ENCODE data around the gene MBD3L2B. TPM values are rescaled to one million over a fixed set of nuclear protein-coding genes. Genes with fewer than 3 reads are reported as not detected.
"Not testable (repeated sequence)": the region's sequence is repeated elsewhere in the genome, so short reads cannot be mapped to it uniquely, and the experiment has no call there.

MBD3L2B gene
- not detected for total RNA-seq
- polyA plus RNA-seq: not detected

GRCh38 chr19:7021331-7021730, at the start of gene MBD3L2B:
Gene MBD3L2B, minus strand, starts transcription at chr19:7021431. Its CDS starts 34 bp downstream, at chr19:7021397.
- H3K27me3 ChIP-seq; H3K27ac ChIP-seq; H3K36me3 ChIP-seq; H3K4me1 ChIP-seq; H3K4me3 ChIP-seq; intact Hi-C loops (cut with DNase I); DNase-seq; H3K9me3 ChIP-seq: not testable (repeated sequence)
- WGBS, 2 donors: no CpG with 5 or more reads among the region's 6 CpGs

DNA sequence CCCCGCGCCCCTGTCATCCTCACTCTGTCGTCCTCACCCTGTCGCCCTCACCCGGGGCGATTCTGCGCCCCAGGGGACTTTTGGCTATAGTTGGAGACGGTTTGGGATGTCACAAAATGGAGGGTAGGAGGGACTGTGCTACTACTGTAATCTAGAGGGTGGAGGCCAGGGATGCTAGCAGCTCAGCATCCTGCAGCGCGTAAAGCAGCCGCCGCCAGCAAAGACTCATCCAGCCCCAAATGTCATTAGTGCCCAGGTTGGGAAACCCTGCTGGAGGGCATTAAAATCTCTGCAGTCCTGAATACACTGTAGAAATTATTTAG, 48.6 kb upstream of the MBD3L2B start:
- Histone ChIP-seq H3K4me1 (peaks cover 0 to 14% (median 9%) of the 10 kb centered on the region in 4 donors), H3K27ac (peak overlapping the region; percentile 78 to 84 (median 82)), H3K9me3 (no peaks in the 10 kb centered on the region), H3K36me3 (peaks cover 16 to 43% (median 28%) of the 10 kb centered on the region in 4 donors), H3K4me3 (peak overlapping the region; percentile 76 to 97 (median 90)), H3K27me3 (no peaks in the 10 kb centered on the region)
- TF ChIP-seq CTCF (IDR thresholded peaks at IDR 0.05): no peak
- no peak for TF ChIP-seq POLR2A (IDR thresholded peaks at IDR 0.05)
- TF ChIP-seq EP300 (IDR thresholded peaks at IDR 0.05): no peak
- TF ChIP-seq POLR2AphosphoS5 (IDR thresholded peaks at IDR 0.05): no peak
- no peak for DNase-seq
- intact Hi-C loops (cut with DNase I): loop anchor here (2.0 to 10.0 kb wide), 3 partner anchors 25 to 695 kb away; partner anchors contain the start of genes ALKBH7, GPR108, PSPN and TRIP10
- WGBS, 2 donors: 0 to 1% methylated on average over 12 of the region's 12 CpGs

DNA sequence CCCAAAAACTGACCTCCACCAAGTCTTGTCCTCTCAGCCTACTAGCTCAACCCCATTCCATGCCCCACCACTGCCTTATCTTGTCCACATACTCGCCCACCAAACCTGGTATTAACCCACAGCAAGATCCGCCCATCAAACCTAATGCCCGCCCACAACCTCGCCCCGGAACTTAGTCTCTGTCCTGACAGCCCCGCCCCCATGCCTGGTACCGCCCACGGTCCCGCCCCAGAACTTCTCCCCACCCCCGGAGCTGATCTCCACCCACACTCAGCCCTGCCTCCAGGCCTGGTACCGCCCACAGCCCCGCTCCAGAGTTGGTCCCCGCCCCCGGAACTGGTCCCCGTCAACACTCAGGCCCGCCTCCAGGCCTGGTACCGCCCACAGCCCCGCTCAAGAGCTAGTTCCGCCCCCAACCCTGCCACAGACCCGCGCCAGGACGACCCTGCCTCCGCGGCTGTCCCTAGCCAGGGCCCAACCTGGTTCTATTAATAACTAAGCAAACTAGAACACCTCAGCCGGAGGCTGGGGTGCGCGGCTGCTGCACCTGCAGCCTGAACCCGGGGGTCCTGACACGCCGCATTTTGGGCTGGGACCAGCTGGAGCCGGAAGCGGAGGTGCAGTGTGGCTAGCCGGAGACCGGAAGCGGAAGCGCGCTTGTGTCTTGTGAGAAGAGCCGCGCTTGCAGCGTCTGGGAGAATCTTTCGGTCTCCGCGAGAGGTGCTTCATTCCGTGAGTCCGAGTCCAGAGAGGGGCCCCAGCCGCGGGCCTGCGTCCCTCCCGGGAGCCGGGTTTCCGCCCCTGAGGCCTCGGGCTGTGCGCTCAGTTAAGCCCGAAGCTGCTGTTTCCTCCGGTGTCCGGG, 48.0 kb upstream of the MBD3L2B start, which contains the start of gene ZNF557:
Gene ZNF557 (plus strand): TSS at position 662 of the 862 bp plus-strand sequence. CDS start 5,372 bp downstream, outside the sequence.
- TF ChIP-seq POLR2A (IDR thresholded peaks at IDR 0.05) (no peak), POLR2AphosphoS5 (IDR thresholded peaks at IDR 0.05) (peak; percentile 29 to 75 (median 64)), CTCF (IDR thresholded peaks at IDR 0.05) (no peak), EP300 (IDR thresholded peaks at IDR 0.05) (no peak)
- Histone ChIP-seq H3K36me3 (peaks cover 15 to 37% (median 25%) of the 10 kb centered on the region in 4 donors), H3K27ac (peak within 1 kb of the TSS; percentile 78 to 84 (median 82)), H3K4me3 (peak within 1 kb of the TSS; percentile 76 to 97 (median 90)), H3K4me1 (peaks cover 0 to 14% (median 9%) of the 10 kb centered on the region in 4 donors), H3K9me3 (no peaks in the 10 kb centered on the region), H3K27me3 (no peaks in the 10 kb centered on the region)
- intact Hi-C loops (cut with DNase I): loop anchor here (10.0 kb wide), 2 partner anchors 334 to 694 kb away; partner anchors contain the start of genes ALKBH7, GPR108, PSPN and TRIP10
- peak; percentile 99 for DNase-seq
- 1% methylated on average over 56 of the region's 56 CpGs for WGBS, 2 donors

DNA sequence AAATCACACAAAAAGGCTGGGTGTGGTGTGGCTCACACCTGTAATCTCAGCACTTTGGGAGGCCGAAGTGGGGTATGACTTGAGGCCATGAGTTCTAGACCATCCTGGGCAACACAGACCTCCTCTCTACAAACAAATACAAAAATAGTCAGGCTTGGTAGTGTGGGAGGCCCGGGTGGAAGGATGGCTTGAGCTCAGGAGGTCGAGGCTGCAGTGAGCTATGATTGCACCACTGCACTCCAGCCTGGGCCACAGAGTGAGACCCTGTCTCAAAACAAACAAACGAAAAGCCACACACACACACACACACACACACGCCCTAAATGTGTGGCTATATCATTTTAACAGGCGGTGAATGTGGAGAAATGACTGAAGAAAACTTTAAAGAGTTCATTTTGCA, 47.4 kb upstream of the MBD3L2B start:
- DNase-seq: no peak
- Histone ChIP-seq H3K9me3 (no peaks in the 10 kb centered on the region), H3K27ac (peak overlapping the region in 3 of 4 donors; percentile 29 to 83 (median 82)), H3K4me3 (peak overlapping the region in 2 of 4 donors; percentile 86 to 97), H3K36me3 (peaks cover 13 to 30% (median 21%) of the 10 kb centered on the region in 4 donors), H3K4me1 (peaks cover 0 to 14% (median 9%) of the 10 kb centered on the region in 4 donors), H3K27me3 (no peaks in the 10 kb centered on the region)
- intact Hi-C loops (cut with DNase I): loop anchor here (10.0 kb wide), 2 partner anchors 334 to 694 kb away; partner anchors contain the start of genes ALKBH7, GPR108, PSPN and TRIP10
- TF ChIP-seq POLR2AphosphoS5 (IDR thresholded peaks at IDR 0.05) (no peak), POLR2A (IDR thresholded peaks at IDR 0.05) (no peak), CTCF (IDR thresholded peaks at IDR 0.05) (no peak), EP300 (IDR thresholded peaks at IDR 0.05) (no peak)
- 56 to 79% methylated on average over 6 of the region's 6 CpGs for WGBS, 2 donors

DNA sequence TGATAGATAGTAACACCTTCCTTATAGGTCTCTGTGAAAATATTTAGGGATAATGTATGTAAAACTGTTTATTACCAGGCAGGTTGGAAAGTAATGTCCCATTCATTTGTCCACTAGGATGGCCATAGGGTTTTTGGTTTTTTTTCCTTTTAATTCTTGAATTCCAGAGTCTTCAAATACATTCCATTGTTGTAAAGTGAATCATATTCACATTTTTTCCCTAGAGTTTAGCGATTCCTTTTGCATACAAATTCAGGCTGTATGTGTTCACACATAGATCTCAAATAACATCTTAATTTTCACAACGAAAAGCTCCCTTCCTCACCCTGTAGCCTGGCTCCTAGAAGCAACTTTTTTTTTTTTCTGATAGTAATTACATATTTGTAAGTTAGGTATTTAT, 46.5 kb upstream of the MBD3L2B start:
- intact Hi-C loops (cut with DNase I): loop anchor here (10.0 kb wide), 2 partner anchors 333 to 693 kb away; partner anchors contain the start of genes ALKBH7, GPR108, PSPN and TRIP10
- no peak for TF ChIP-seq EP300 (IDR thresholded peaks at IDR 0.05)
- TF ChIP-seq CTCF (IDR thresholded peaks at IDR 0.05): no peak
- no peak for TF ChIP-seq POLR2A (IDR thresholded peaks at IDR 0.05)
- TF ChIP-seq POLR2AphosphoS5 (IDR thresholded peaks at IDR 0.05): no peak
- DNase-seq: no peak
- Histone ChIP-seq H3K4me3 (no peak overlapping the region), H3K4me1 (peaks cover 0 to 14% (median 9%) of the 10 kb centered on the region in 4 donors), H3K27me3 (no peaks in the 10 kb centered on the region), H3K27ac (no peak overlapping the region), H3K9me3 (no peaks in the 10 kb centered on the region), H3K36me3 (peaks cover 7 to 22% (median 12%) of the 10 kb centered on the region in 4 donors)
- 84 to 85% methylated on average over 2 of the region's 2 CpGs for WGBS, 2 donors

GRCh38 chr19:7067122-7067521, 45.9 kb upstream of the MBD3L2B start:
- intact Hi-C loops (cut with DNase I): loop anchor here (10.0 kb wide), 2 partner anchors 332 to 692 kb away; partner anchors contain the start of genes ALKBH7, GPR108, PSPN and TRIP10
- not testable (repeated sequence) for H3K27ac ChIP-seq, DNase-seq, H3K27me3 ChIP-seq, H3K4me3 ChIP-seq, H3K9me3 ChIP-seq
- Histone ChIP-seq H3K4me1 (peaks cover 0 to 14% (median 9%) of the 10 kb centered on the region in 4 donors), H3K36me3 (peaks cover 1 to 16% (median 6%) of the 10 kb centered on the region in 4 donors)
- WGBS, 2 donors: 59 to 67% methylated on average over 13 of the region's 13 CpGs

All from sigmoid colon (tissue), 7 donors.